K562 (cell line): Measurements from ENCODE around the gene FAT2. TPM values are rescaled to one million over a fixed set of nuclear protein-coding genes. Genes with fewer than 3 reads are reported as not detected.

Source experiments
- ATAC-seq: fragments of 200-7000 bp; cut with Tn5 transposase; 3 replicates; pipeline ENCODE4 v1.9.1; 2020; ENCODE audit warnings: moderate library complexity
- BruUV-seq: library from RNA; stranded (reverse); fragments of 400-500 nt; replicated peaks from 2 replicates; lab custom pipeline; 2021; lab: Mats Ljungman, UMichigan
- CTCF ChIA-PET: fragments of 300-600 bp; formaldehyde crosslinking; extraction: SDS; loops from one replicate; lab custom pipeline; 2021; ENCODE audit warnings: low intra/inter-chr PET ratio; lab: Yijun Ruan, JAX
- POLR2A ChIA-PET: fragments of 300-600, 350-650 bp; sonication (Branson Sonifier 250); formaldehyde crosslinking; extraction: SDS; loops from one replicate; lab custom pipeline; 2021; ENCODE audit warnings: antibody characterized with exemption, inconsistent platforms; lab: Yijun Ruan, JAX
- DNase-seq, 4 experiments: peaks; one replicate each; pipeline versions ENCODE4 v3.0.0 to v3.0.0-alpha.2; 2011 to 2018; ENCODE audit warnings: low spot score in 3 of 4, mixed read lengths in 3 of 4; ENCODE audit errors: extremely low read depth in 1 of 4
- FAIRE-seq: peaks from 2 replicates; lab custom pipeline; 2011; peaks lifted over from hg19 to GRCh38; lab: Jason Lieb, UNC
- H2AFZ ChIP-seq: 2 replicates; pipeline ENCODE4 v1.6.0; 2011; ENCODE audit warnings: low read depth, low read length, control low read depth, inconsistent platforms
- H3K27ac ChIP-seq: fragments of 200-600 bp; 3 replicates; pipeline ENCODE4 v1.8.0; 2011; ENCODE audit warnings: low read depth, mild to moderate bottlenecking, control low read depth, inconsistent platforms, low read length, moderate library complexity, mixed read lengths; ENCODE audit errors: extremely low read depth
- H3K27me3 ChIP-seq, 2 experiments: fragments of 300-600 bp in 1 of 2; 2 replicates in 1 of 2; 3 replicates in 1 of 2; pipeline versions ENCODE4 v1.6.0 to v1.8.0; 2011; ENCODE audit warnings: inconsistent platforms in 2 of 2, low read length in 2 of 2, mild to moderate bottlenecking in 1 of 2, mixed read lengths in 1 of 2, moderate library complexity in 1 of 2; ENCODE audit not compliant: control insufficient read depth in 2 of 2, insufficient read depth in 2 of 2
- H3K36me3 ChIP-seq: fragments of 300-600 bp; 3 replicates; pipeline ENCODE4 v1.8.0; 2011; ENCODE audit warnings: mild to moderate bottlenecking, low read length, inconsistent platforms; ENCODE audit not compliant: control insufficient read depth, insufficient read depth
- H3K4me1 ChIP-seq, 2 experiments: fragments of 200-600 bp in 1 of 2; replicated peaks in 1 of 2; 2 replicates in 1 of 2; 3 replicates in 1 of 2; pipeline versions ENCODE4 v1.5.1 to v1.8.0; 2011; ENCODE audit warnings: inconsistent platforms in 2 of 2, low read length in 2 of 2, mild to moderate bottlenecking in 1 of 2, mixed read lengths in 1 of 2, moderate library complexity in 1 of 2; ENCODE audit not compliant: control insufficient read depth in 2 of 2, insufficient read depth in 2 of 2
- H3K4me2 ChIP-seq: 2 replicates; pipeline ENCODE4 v1.6.1; 2011; ENCODE audit warnings: low read length, control low read depth, inconsistent platforms, mixed read lengths; ENCODE audit not compliant: insufficient read depth
- H3K4me3 ChIP-seq: fragments of 200-600 bp; sonication (generic), shearing (Covaris generic); 2 replicates; pipeline ENCODE4 v1.5.1; 2016; ENCODE audit warnings: control low read depth, inconsistent platforms
- H3K79me2 ChIP-seq: fragments of 200-600 bp; 3 replicates; pipeline ENCODE4 v1.8.0; 2011; ENCODE audit warnings: low read length, inconsistent platforms; ENCODE audit not compliant: control insufficient read depth, insufficient read depth
- H3K9ac ChIP-seq, 2 experiments: 2 replicates each; pipeline versions ENCODE4 v1.6.0 to v1.6.1; 2011; ENCODE audit warnings: low read depth in 2 of 2, low read length in 2 of 2, control low read depth in 1 of 2, inconsistent platforms in 1 of 2, mild to moderate bottlenecking in 1 of 2, mixed read lengths in 1 of 2; ENCODE audit not compliant: insufficient read depth in 1 of 2
- H3K9me1 ChIP-seq: one replicate; pipeline ENCODE4 v1.6.0; 2011; ENCODE audit warnings: inconsistent platforms, mild to moderate bottlenecking, low read length, moderate library complexity; ENCODE audit not compliant: control insufficient read depth, insufficient read depth
- H3K9me3 ChIP-seq: replicated peaks from 2 replicates; pipeline ENCODE4 v1.5.1; 2011; ENCODE audit warnings: low read depth, low read length, inconsistent platforms; ENCODE audit not compliant: control insufficient read depth, insufficient read depth
- H4K20me1 ChIP-seq: replicated peaks from 2 replicates; pipeline ENCODE4 v1.6.1; 2011; ENCODE audit warnings: low read length, inconsistent platforms, mixed read lengths; ENCODE audit not compliant: control insufficient read depth, insufficient read depth
- BCL6 ChIP-seq: fragments of 250-450 bp; sonication (Bioruptor Pico); IDR thresholded peaks from 2 replicates; pipeline ENCODE4 v1.4.0; 2020
- BMI1 ChIP-seq: fragments of 150-350 bp; IDR thresholded peaks from 2 replicates; pipeline ENCODE4 v1.6.1; 2014; ENCODE audit warnings: low read length
- CBFA2T3 ChIP-seq: fragments of 450-650 bp; IDR thresholded peaks from 2 replicates; pipeline ENCODE4 v1.6.1; 2017
- CC2D1A ChIP-seq: fragments of 450-650 bp; IDR thresholded peaks from 2 replicates; pipeline ENCODE4 v1.6.1; 2017; ENCODE audit warnings: mild to moderate bottlenecking
- DMBX1 ChIP-seq: fragments of 250-450 bp; sonication (Bioruptor Pico); IDR thresholded peaks from 2 replicates; pipeline ENCODE4 v1.8.0; 2022; ENCODE audit warnings: inconsistent platforms, mild to moderate bottlenecking, moderate library complexity, borderline replicate concordance
- ESRRB ChIP-seq: fragments of 250-450 bp; sonication (Bioruptor Pico); IDR thresholded peaks from 2 replicates; pipeline ENCODE4 v1.5.0; 2020; ENCODE audit warnings: mild to moderate bottlenecking, moderate library complexity, borderline replicate concordance
- RBM39 ChIP-seq: fragments of 200-400 bp; formaldehyde crosslinking; optimal IDR thresholded peaks from 2 replicates; pipeline ENCODE3; 2018; ENCODE audit warnings: low read depth, low read length
- ZNF77 ChIP-seq: fragments of 250-450 bp; sonication (Bioruptor Pico); IDR thresholded peaks from 2 replicates; pipeline ENCODE4 v1.5.0; 2020
- WGBS: fragments of 100-300 bp; shearing (Covaris generic); methylation state at CpG from one replicate; pipeline ENCODE4 v1.1.6; 2016; ENCODE audit warnings: low coverage, mixed read lengths; ENCODE audit not compliant: insufficient coverage; ENCODE audit errors: missing lambda C conversion rate; 5-methylcytosine and 5-hydroxymethylcytosine counted together
- in situ Hi-C: fragments of 300-500 bp; cut with MboI; formaldehyde crosslinking; loops from 4 replicates; pipeline ENCODE4 v1.15.0; 2018; ENCODE audit warnings: inconsistent platforms, mixed read lengths
- intact Hi-C: fragments of 100-400 bp; cut with micrococcal nuclease; formaldehyde crosslinking; loops from 2 replicates; pipeline ENCODE4 v1.14.2; 2022
- polyA plus RNA-seq, 8 experiments: library from polyadenylated mRNA; depleted of rRNA in 4 of 8; stranded (reverse) in 5 of 8; unstranded in 3 of 8; fragments of >200 nt; fragmentation: Nextera tagmentation in 2 of 8; fragmentation: Illumina TruSeq in 1 of 8; extraction: Ambion mirVana in 2 of 8; extraction: Trizol in 1 of 8; gene quantifications; 2 replicates each; pipeline versions ENCODE4 v1.2.1 to v1.2.3, GENCODE V29; 2011 to 2014; ENCODE audit warnings: inconsistent platforms in 1 of 8, missing spikeins in 1 of 8
- total RNA-seq, 7 experiments: library from RNA; depleted of rRNA in 6 of 7; stranded (reverse); fragments of >200 nt in 6 of 7; fragmentation: Illumina TruSeq in 2 of 7; extraction: Trizol in 2 of 7; gene quantifications; 2 replicates each; pipeline versions ENCODE4 v1.2.1 to v1.2.3, GENCODE V29; 2011 to 2021; ENCODE audit warnings: low replicate concordance in 1 of 7
- TF ChIP-seq, protein P1 (sequence below): fragments of 250-450 bp; sonication (Bioruptor Pico); IDR thresholded peaks from 2 replicates; pipeline ENCODE4 v1.8.0; 2022; ENCODE audit warnings: moderate library complexity, mild to moderate bottlenecking, inconsistent platforms
- TF ChIP-seq, protein P2 (sequence below): fragments of 250-450 bp; sonication (Bioruptor Pico); IDR thresholded peaks from 2 replicates; pipeline ENCODE4 v1.5.0; 2021; ENCODE audit warnings: mild to moderate bottlenecking, moderate library complexity
- TF ChIP-seq, protein P3 (sequence below), 3 experiments: fragments of 200-800 bp in 1 of 3; fragments of 250-450 bp in 1 of 3; fragments of 450-650 bp in 1 of 3; sonication (Bioruptor Pico) in 1 of 3; sonication (Bioruptor generic) in 1 of 3; formaldehyde crosslinking in 1 of 3; IDR thresholded peaks; 2 replicates each; pipeline versions ENCODE4 v1.6.1 to v1.8.0; 2016 to 2022; ENCODE audit warnings: mild to moderate bottlenecking in 2 of 3, missing genetic modification characterization in 2 of 3, missing compliant biosample characterization in 1 of 3, moderate library complexity in 1 of 3

The FAT2 gene
- total and polyA plus RNA-seq, 9 of the 15 experiments (the other 6 are each of a cell fraction or from before 2014, with no cell fraction given): not detected

DNA sequence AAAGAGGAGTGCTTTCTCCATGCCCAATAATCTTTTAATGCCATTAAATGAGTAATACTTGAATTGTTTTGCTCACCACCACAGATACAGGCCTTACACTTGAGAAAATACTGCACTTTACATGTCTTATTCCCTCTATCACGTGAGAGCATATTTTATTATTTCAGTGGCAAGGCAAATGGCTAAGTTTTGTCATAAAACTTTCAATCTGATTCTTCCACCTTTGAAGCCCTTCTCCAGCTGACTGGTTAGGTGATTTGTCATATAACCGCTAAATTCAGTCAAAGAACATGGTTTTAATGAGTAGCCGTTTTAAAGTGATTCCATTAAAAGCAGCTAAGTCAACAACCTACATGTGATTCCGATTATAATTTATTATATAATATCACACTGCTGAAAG, 43.8 kb downstream of the FAT2 start:
- TF ChIP-seq BMI1 (no peak), ZNF77 (no peak), CC2D1A (no peak), BCL6 (CRISPR knock-in tag) (no peak), ESRRB (CRISPR knock-in tag) (no peak), RBM39 (no peak), CBFA2T3 (no peak), DMBX1 (CRISPR knock-in tag) (no peak)
- TF ChIP-seq, protein P1, sequence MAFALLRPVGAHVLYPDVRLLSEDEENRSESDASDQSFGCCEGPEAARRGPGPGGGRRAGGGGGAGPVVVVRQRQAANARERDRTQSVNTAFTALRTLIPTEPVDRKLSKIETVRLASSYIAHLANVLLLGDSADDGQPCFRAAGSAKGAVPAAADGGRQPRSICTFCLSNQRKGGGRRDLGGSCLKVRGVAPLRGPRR: no peak
- TF ChIP-seq, protein P2, sequence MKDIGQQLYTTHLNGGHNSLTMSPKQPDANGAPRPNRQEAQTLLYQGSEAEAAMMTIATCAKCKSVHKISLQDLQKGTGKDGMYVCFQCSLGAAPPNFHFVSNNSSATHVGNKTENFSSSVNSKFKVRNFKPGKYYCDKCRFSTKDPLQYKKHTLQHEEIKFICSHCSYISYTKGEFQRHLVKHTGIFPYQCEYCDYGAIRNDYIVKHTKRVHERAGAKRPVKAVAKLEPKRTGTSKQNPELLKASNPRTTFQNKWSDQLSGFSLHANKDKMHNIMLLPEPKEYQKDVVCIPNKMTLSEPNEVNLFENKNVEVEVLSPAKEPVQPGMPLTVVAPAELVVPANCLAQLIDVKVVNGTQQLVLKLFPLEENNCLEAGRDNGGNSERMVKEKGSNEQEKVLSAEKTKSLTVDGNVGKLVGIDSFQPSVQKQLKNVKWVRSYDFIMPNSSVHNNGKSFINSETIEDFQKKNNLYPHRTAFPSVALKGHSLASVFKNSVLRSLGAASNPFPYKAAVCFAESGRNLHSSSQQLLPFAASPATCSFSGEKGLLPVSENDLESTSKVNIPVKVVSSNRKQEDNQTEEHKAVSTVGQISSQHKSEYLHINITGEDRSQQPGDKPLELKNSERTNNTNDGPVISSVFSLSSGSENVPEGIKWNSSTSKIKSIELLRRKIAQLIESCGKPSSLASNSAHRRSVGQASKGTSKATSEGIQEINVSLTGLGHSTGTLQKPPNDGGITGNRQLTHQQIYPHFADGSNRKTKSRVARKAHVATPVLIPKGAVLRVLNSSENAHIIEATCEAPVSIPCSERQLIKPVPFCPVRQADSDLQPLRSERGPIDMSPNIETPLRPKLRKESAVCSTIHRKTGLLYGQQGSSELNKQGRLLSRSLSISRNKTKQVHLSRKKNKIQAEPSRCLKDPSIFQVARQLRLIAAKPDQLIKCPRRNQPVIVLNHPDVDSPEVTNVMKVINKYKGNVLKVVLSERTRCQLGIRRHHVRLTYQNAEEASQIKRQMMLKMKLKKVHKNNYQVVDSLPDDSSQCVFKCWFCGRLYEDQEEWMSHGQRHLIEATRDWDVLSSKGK (CRISPR knock-in tag): no peak
- TF ChIP-seq, protein P3, sequence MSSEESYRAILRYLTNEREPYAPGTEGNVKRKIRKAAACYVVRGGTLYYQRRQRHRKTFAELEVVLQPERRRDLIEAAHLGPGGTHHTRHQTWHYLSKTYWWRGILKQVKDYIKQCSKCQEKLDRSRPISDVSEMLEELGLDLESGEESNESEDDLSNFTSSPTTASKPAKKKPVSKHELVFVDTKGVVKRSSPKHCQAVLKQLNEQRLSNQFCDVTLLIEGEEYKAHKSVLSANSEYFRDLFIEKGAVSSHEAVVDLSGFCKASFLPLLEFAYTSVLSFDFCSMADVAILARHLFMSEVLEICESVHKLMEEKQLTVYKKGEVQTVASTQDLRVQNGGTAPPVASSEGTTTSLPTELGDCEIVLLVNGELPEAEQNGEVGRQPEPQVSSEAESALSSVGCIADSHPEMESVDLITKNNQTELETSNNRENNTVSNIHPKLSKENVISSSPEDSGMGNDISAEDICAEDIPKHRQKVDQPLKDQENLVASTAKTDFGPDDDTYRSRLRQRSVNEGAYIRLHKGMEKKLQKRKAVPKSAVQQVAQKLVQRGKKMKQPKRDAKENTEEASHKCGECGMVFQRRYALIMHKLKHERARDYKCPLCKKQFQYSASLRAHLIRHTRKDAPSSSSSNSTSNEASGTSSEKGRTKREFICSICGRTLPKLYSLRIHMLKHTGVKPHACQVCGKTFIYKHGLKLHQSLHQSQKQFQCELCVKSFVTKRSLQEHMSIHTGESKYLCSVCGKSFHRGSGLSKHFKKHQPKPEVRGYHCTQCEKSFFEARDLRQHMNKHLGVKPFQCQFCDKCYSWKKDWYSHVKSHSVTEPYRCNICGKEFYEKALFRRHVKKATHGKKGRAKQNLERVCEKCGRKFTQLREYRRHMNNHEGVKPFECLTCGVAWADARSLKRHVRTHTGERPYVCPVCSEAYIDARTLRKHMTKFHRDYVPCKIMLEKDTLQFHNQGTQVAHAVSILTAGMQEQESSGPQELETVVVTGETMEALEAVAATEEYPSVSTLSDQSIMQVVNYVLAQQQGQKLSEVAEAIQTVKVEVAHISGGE (CRISPR knock-in tag; IDR thresholded peaks at IDR 0.05): no peak
- no TSS peak for BruUV-seq

More for the DNA sequence above, 43.8 kb downstream of the FAT2 start:
- DNase-seq: no peak
- Histone ChIP-seq H3K27ac (no peak overlapping the region), H2AFZ (no peak overlapping the region), H3K9ac (no peak overlapping the region), H3K27me3 (peaks cover 0 to 23% of the 10 kb centered on the region in 2 experiments; a peak in 2 of 5 replicates), H3K36me3 (no peaks in the 10 kb centered on the region), H3K4me1 (no peaks in the 10 kb centered on the region), H3K9me1 (no peaks in the 10 kb centered on the region), H3K9me3 (no peaks in the 10 kb centered on the region), H3K4me2 (no peak overlapping the region), H3K79me2 (no peaks in the 10 kb centered on the region), H4K20me1 (no peaks in the 10 kb centered on the region; the same call in 1 of the 2 replicates), H3K4me3 (no peak overlapping the region)
- intact Hi-C loops (no loop called here), in situ Hi-C loops (no loop called here)
- no peak for FAIRE-seq
- 0% methylated on average over 4 of the region's 4 CpGs for whole genome bisulfite sequencing
- ChIA-PET POLR2A (no interaction called here), CTCF (no interaction called here)
- ATAC-seq: no peak
